ENCODE results near the gene FILIP1L. TPM values are rescaled to one million over a fixed set of nuclear protein-coding genes. Genes with fewer than 3 reads are reported as not detected.

Gene FILIP1L
- total and polyA plus RNA-seq, 2 of the 8 experiments (the other 6 are each of a cell fraction or from before 2014, with no cell fraction given), result 0.06 to 0.09 TPM

DNA sequence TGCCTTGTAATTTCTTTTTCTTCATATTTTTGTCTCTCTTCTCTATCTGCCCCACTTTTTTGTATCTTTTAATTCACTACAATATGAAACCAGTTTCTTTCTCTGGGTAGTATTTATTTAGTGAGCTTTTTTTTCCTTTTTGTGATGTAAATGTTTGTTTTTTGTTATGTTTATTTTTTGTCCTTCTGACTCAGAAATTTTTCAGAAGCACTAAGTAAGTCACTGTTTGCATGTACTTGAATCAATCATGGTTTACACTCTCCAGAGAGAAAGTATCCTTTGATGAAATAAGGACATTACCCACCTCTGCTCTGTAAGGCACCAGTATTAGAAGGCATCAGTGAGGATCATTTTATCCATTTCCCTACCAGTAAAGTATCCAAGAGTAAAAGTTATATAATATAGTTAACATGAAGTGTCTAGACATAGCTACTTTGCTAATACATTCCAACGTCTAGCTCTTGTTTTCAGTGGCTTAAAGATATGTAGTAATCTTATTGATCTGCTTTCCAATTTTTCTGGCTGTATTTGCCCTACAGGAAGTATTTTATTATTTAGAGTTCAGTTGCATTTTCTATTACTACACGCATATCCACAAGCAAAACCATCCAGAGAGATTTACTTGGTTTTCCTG, 25.4 kb downstream of the FILIP1L start:
- H2BK20ac ChIP-seq (ENCODE audit: low read length), result no peak overlapping the region
- ChIA-PET CTCF (ENCODE audit: partially characterized antibody) (interaction anchor here (0.6 to 3.4 kb wide), 13 partner anchors 9 to 257 kb away, joined by 3 to 21 read pairs (median 6); no protein-coding TSS in a partner anchor), POLR2A (ENCODE audit: partially characterized antibody) (interaction anchor here (0.6 to 1.3 kb wide), 2 partner anchors 257 to 271 kb away, joined by 3 to 4 read pairs; partner anchors contain the start of gene CMSS1)
- H2BK5ac ChIP-seq (ENCODE audit: low read depth, low read length), result no peak overlapping the region
- no peaks in the 10 kb centered on the region for H3K79me1 ChIP-seq (ENCODE audit: low read depth, low read length)
- H3K4me3 ChIP-seq (ENCODE audit: extremely low read depth in 1 of 4, insufficient read depth in 2 of 4, low read depth in 3 of 4, low read length in 4 of 4), result no peak overlapping the region
- H2AK5ac ChIP-seq (ENCODE audit: low read depth, low read length), result no peak overlapping the region
- H3K4me1 ChIP-seq (replicated peaks in 1 of 4; ENCODE audit: control insufficient read depth in 3 of 4, insufficient read depth in 4 of 4, low read length in 3 of 4), result peaks cover 0 to 7% (median 3%) of the 10 kb centered on the region in 4 experiments; a peak in 5 of 7 replicates
- FAIRE-seq (no peak), DNase-seq (ENCODE audit: low read depth in 1 of 2, low spot score in 2 of 2) (no peak)
- no peak overlapping the region for H4K5ac ChIP-seq (ENCODE audit: insufficient read length, low read depth, low read length)
- no peaks in the 10 kb centered on the region for H3K27me3 ChIP-seq (replicated peaks in 1 of 4; ENCODE audit: control insufficient read depth in 3 of 4, extremely low read depth in 1 of 4, insufficient read depth in 3 of 4, low read length in 3 of 4)
- no peak overlapping the region for H3K23ac ChIP-seq (ENCODE audit: insufficient read length)
- no peak overlapping the region for H3K56ac ChIP-seq (replicated peaks; ENCODE audit: insufficient read length, low read depth, low read length)
- H3K23me2 ChIP-seq (ENCODE audit: low read depth, low read length), result no peaks in the 10 kb centered on the region
- no peak overlapping the region for H4K91ac ChIP-seq (replicated peaks; ENCODE audit: insufficient read length, low read length)
- H3K79me2 ChIP-seq (ENCODE audit: control insufficient read depth in 1 of 2, insufficient read depth in 2 of 2, low read length in 2 of 2), result no peaks in the 10 kb centered on the region
- no peaks in the 10 kb centered on the region for H3K36me3 ChIP-seq (ENCODE audit: control insufficient read depth in 2 of 4, insufficient read depth in 4 of 4, low read length in 3 of 4)
- no peak overlapping the region for H2BK15ac ChIP-seq (ENCODE audit: low read length)
- no peak overlapping the region for H2AFZ ChIP-seq (ENCODE audit: low read length)
- no peak overlapping the region for H3K9ac ChIP-seq (replicated peaks in 1 of 4; ENCODE audit: extremely low read depth in 1 of 4, low read depth in 3 of 4, low read length in 3 of 4)
- no peak overlapping the region for H3K4ac ChIP-seq (replicated peaks; ENCODE audit: insufficient read length, low read depth, low read length)
- H3K18ac ChIP-seq (ENCODE audit: extremely low read depth, low read length), result no peak overlapping the region
- no peak overlapping the region for H3K14ac ChIP-seq (ENCODE audit: insufficient read length)
- WGBS, 2 experiments (ENCODE audit: extremely low coverage in 1 of 2, insufficient coverage in 1 of 2, insufficient read length in 1 of 2, insufficient replicate concordance in 2 of 2, low coverage in 1 of 2, low lambda C conversion rate in 2 of 2, missing lambda C conversion rate in 1 of 2), result 79% methylated on average over 2 of the region's 2 CpGs; no CpG with 5 or more reads in 1 of the 2 experiments
- H3K9me3 ChIP-seq (ENCODE audit: insufficient read depth in 2 of 2, low read depth in 1 of 2, low read length in 1 of 2), result no peaks in the 10 kb centered on the region
- no peaks in the 10 kb centered on the region for H4K20me1 ChIP-seq (replicated peaks in 1 of 2; ENCODE audit: control insufficient read depth in 1 of 2, insufficient read depth in 2 of 2, low read length in 2 of 2)
- H2BK12ac ChIP-seq (ENCODE audit: low read depth, low read length), result no peak overlapping the region
- H2BK120ac ChIP-seq (replicated peaks; ENCODE audit: low read depth, low read length), result no peak overlapping the region
- no peak overlapping the region for H4K8ac ChIP-seq (ENCODE audit: extremely low read depth, insufficient read depth, low read length)
- H3K27ac ChIP-seq (ENCODE audit: low read depth, low read length), result no peak overlapping the region
- peak overlapping the region in 1 of 2 experiments; percentile 9; a peak in 1 of 4 replicates for H3K4me2 ChIP-seq (ENCODE audit: insufficient read depth in 1 of 2, low read depth in 2 of 2, low read length in 2 of 2)
- TF ChIP-seq RAD21 (IDR thresholded peaks at IDR 0.05 in 1 of 2, conservative IDR thresholded peaks at IDR 0.05 in 1 of 2; ENCODE audit: low read depth in 2 of 2, low read length in 2 of 2) (no peak), POLR2AphosphoS5 (IDR thresholded peaks at IDR 0.05; ENCODE audit: low read depth, low read length) (no peak)

All from H1 (cell line).